ENCODE data around the gene CRYL1. TPM values are rescaled to one million over a fixed set of nuclear protein-coding genes. Genes with fewer than 3 reads are reported as not detected.

CRYL1 gene
- total and polyA plus RNA-seq, 2 of the 4 experiments (the other 2 are of a cell fraction), result 11.7 to 16.4 TPM

DNA sequence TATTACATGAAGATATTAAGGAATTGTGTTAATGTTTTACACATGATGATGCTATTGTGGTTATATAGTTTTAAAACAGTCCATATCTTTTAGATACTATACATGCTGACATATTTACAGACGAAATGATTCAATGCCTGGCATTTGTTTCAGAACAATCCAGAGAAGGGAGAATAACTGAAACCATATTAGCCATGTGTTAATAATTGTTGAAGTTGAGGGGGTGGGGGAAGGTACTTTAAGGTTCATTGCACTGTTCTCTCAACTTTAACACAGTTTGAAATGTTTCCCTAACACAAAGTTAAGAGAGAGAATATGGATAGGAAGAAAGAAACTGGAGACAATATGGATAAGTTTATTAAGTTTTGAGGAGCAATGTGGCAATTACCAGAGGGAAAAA lies 5.8 kb downstream of the CRYL1 start:
- Histone ChIP-seq H3K79me1 (ENCODE audit: low read depth in 1 of 2, low read length in 2 of 2) (peaks cover 6 to 17% of the 10 kb centered on the region in 2 experiments), H3K18ac (ENCODE audit: low read depth, low read length) (no peak overlapping the region), H3K9me1 (ENCODE audit: insufficient read depth, low read length) (0 out of 2 replicates have a peak, but pooled peaks cover 3% of the 10 kb centered on the region), H3K56ac (ENCODE audit: extremely low read depth, insufficient read depth, low read length) (no peak overlapping the region), H3K4me1 (ENCODE audit: control insufficient read depth, insufficient read depth, low read length) (no peaks in the 10 kb centered on the region), H3K9ac (ENCODE audit: low read depth, low read length) (no peak overlapping the region), H3K4ac (ENCODE audit: low read depth, low read length) (no peak overlapping the region), H2AK5ac (ENCODE audit: low read depth, low read length) (no peak overlapping the region), H3K23ac (ENCODE audit: low read depth, low read length) (no peak overlapping the region), H4K91ac (ENCODE audit: insufficient read depth, low read depth, low read length) (no peak overlapping the region), H2BK5ac (ENCODE audit: low read depth, low read length, poor library complexity, severe bottlenecking) (no peak overlapping the region), H4K5ac (ENCODE audit: low read depth, low read length) (no peak overlapping the region), H2BK120ac (ENCODE audit: low read depth, low read length) (no peak overlapping the region), H3K27ac (ENCODE audit: insufficient read depth, low read length) (no peak overlapping the region), H3K4me2 (ENCODE audit: low read depth, low read length) (no peak overlapping the region), H3K27me3 (ENCODE audit: control insufficient read depth, insufficient read depth, low read length) (no peaks in the 10 kb centered on the region), H3K36me3 (ENCODE audit: control insufficient read depth, insufficient read depth, low read length) (no peaks in the 10 kb centered on the region), H4K8ac (ENCODE audit: low read depth in 2 of 2, low read length in 2 of 2) (no peak overlapping the region), H2BK20ac (ENCODE audit: low read depth, low read length) (no peak overlapping the region), H2AK9ac (replicated peaks; ENCODE audit: low read depth, low read length, poor library complexity) (no peak overlapping the region), H4K20me1 (ENCODE audit: insufficient read depth, low read length) (no peaks in the 10 kb centered on the region), H3K9me3 (ENCODE audit: control insufficient read depth, insufficient read depth, low read length) (no peaks in the 10 kb centered on the region), H2BK15ac (ENCODE audit: low read depth, low read length) (no peak overlapping the region), H2AFZ (replicated peaks; ENCODE audit: low read length, poor library complexity) (no peak overlapping the region), H3K4me3 (ENCODE audit: insufficient read depth, low read depth, low read length) (no peak overlapping the region), H3K14ac (replicated peaks; ENCODE audit: low read depth, low read length) (no peak overlapping the region)
- TF ChIP-seq MAFK (IDR thresholded peaks at IDR 0.05; ENCODE audit: low read depth, low read length), result no peak
- no peak for TF ChIP-seq NFE2L2 (IDR thresholded peaks at IDR 0.05; ENCODE audit: low read depth, low read length)
- no peak for TF ChIP-seq RFX5 (IDR thresholded peaks at IDR 0.05; ENCODE audit: low read depth, low read length)
- TF ChIP-seq SMC3 (IDR thresholded peaks at IDR 0.05; ENCODE audit: low read depth, low read length), result no peak
- no peak for TF ChIP-seq POLR2A (IDR thresholded peaks at IDR 0.05; ENCODE audit: low read depth, low read length)
- TF ChIP-seq MAZ (IDR thresholded peaks at IDR 0.05; ENCODE audit: borderline replicate concordance, low read depth, low read length), result no peak
- no peak for TF ChIP-seq CEBPB (IDR thresholded peaks at IDR 0.05; ENCODE audit: low read depth, low read length)
- no peak for TF ChIP-seq RCOR1 (IDR thresholded peaks at IDR 0.05; ENCODE audit: insufficient replicate concordance, low read length)
- TF ChIP-seq, protein P1, sequence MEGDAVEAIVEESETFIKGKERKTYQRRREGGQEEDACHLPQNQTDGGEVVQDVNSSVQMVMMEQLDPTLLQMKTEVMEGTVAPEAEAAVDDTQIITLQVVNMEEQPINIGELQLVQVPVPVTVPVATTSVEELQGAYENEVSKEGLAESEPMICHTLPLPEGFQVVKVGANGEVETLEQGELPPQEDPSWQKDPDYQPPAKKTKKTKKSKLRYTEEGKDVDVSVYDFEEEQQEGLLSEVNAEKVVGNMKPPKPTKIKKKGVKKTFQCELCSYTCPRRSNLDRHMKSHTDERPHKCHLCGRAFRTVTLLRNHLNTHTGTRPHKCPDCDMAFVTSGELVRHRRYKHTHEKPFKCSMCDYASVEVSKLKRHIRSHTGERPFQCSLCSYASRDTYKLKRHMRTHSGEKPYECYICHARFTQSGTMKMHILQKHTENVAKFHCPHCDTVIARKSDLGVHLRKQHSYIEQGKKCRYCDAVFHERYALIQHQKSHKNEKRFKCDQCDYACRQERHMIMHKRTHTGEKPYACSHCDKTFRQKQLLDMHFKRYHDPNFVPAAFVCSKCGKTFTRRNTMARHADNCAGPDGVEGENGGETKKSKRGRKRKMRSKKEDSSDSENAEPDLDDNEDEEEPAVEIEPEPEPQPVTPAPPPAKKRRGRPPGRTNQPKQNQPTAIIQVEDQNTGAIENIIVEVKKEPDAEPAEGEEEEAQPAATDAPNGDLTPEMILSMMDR (conservative IDR thresholded peaks at IDR 0.05; ENCODE audit: low read depth, low read length), result no peak
- POLR2A ChIA-PET (ENCODE audit: unreplicated experiment), result no interaction called here
- in situ Hi-C loops (cut with MboI; ENCODE audit: low sequenced_read_pairs) (loop anchor here (25.0 kb wide), 1 partner anchor 967 kb away; no protein-coding TSS in a partner anchor), intact Hi-C loops (cut with micrococcal nuclease) (no loop called here), dilution Hi-C loops (cut with HindIII; ENCODE audit: low sequenced_read_pairs, unreplicated experiment) (no loop called here)
- CTCF ChIA-PET, result interaction anchor here (0.6 kb wide), 1 partner anchor 360 kb away, joined by 3 read pairs; no protein-coding TSS in a partner anchor
- DNase-seq, result no peak
- no TSS peak for BruUV-seq (replicated peaks)
- no CpG with 5 or more reads among the region's 1 CpG for WGBS, 2 experiments (ENCODE audit: extremely low coverage in 2 of 2, insufficient read length in 1 of 2)
- no peak for ATAC-seq (ENCODE audit: low read depth)
